ENCODE results near the gene PCLO. TPM values are rescaled to one million over a fixed set of nuclear protein-coding genes. Genes with fewer than 3 reads are reported as not detected.

The PCLO gene
- total and polyA plus RNA-seq, 2 of the 4 experiments (the other 2 are of a cell fraction), result under 0.01 to 0.05 TPM

GRCh38 chr7:83065714-83066113 lies 97.0 kb downstream of the PCLO start:
- no peaks in the 10 kb centered on the region for H3K9me1 ChIP-seq (ENCODE audit: insufficient read depth, low read length)

More at GRCh38 chr7:83065714-83066113, 97.0 kb downstream of the PCLO start:
- Histone ChIP-seq H3K18ac (ENCODE audit: low read depth, low read length) (no peak overlapping the region), H3K4me3 (ENCODE audit: insufficient read depth, low read depth, low read length) (no peak overlapping the region), H2AFZ (replicated peaks; ENCODE audit: low read length, poor library complexity) (no peak overlapping the region), H4K8ac (ENCODE audit: low read depth in 2 of 2, low read length in 2 of 2) (no peak overlapping the region), H2BK120ac (ENCODE audit: low read depth, low read length) (no peak overlapping the region), H3K36me3 (ENCODE audit: control insufficient read depth, insufficient read depth, low read length) (no peaks in the 10 kb centered on the region), H3K9me3 (ENCODE audit: control insufficient read depth, insufficient read depth, low read length) (no peaks in the 10 kb centered on the region), H3K9ac (ENCODE audit: low read depth, low read length) (no peak overlapping the region), H3K4me2 (ENCODE audit: low read depth, low read length) (no peak overlapping the region), H3K14ac (replicated peaks; ENCODE audit: low read depth, low read length) (no peak overlapping the region), H2BK20ac (ENCODE audit: low read depth, low read length) (no peak overlapping the region), H2BK15ac (ENCODE audit: low read depth, low read length) (no peak overlapping the region), H4K5ac (ENCODE audit: low read depth, low read length) (no peak overlapping the region), H3K4ac (ENCODE audit: low read depth, low read length) (no peak overlapping the region), H3K23ac (ENCODE audit: low read depth, low read length) (no peak overlapping the region), H3K79me1 (ENCODE audit: low read depth in 1 of 2, low read length in 2 of 2) (no peaks in the 10 kb centered on the region), H3K4me1 (ENCODE audit: control insufficient read depth, insufficient read depth, low read length) (no peaks in the 10 kb centered on the region), H3K56ac (ENCODE audit: extremely low read depth, insufficient read depth, low read length) (no peak overlapping the region), H2AK9ac (replicated peaks; ENCODE audit: low read depth, low read length, poor library complexity) (no peak overlapping the region), H3K27ac (ENCODE audit: insufficient read depth, low read length) (no peak overlapping the region), H3K27me3 (ENCODE audit: control insufficient read depth, insufficient read depth, low read length) (no peaks in the 10 kb centered on the region), H4K20me1 (ENCODE audit: insufficient read depth, low read length) (no peaks in the 10 kb centered on the region), H2BK5ac (ENCODE audit: low read depth, low read length, poor library complexity, severe bottlenecking) (no peak overlapping the region), H4K91ac (ENCODE audit: insufficient read depth, low read depth, low read length) (no peak overlapping the region), H2AK5ac (ENCODE audit: low read depth, low read length) (no peak overlapping the region)
- DNase-seq, result no peak
- dilution Hi-C loops (cut with HindIII; ENCODE audit: low sequenced_read_pairs, unreplicated experiment) (no loop called here), intact Hi-C loops (cut with micrococcal nuclease) (no loop called here), in situ Hi-C loops (cut with MboI; ENCODE audit: low sequenced_read_pairs) (no loop called here)
- CTCF ChIA-PET, result no interaction called here
- POLR2A ChIA-PET (ENCODE audit: unreplicated experiment), result no interaction called here
- TF ChIP-seq MAFK (IDR thresholded peaks at IDR 0.05; ENCODE audit: low read depth, low read length) (no peak), CEBPB (IDR thresholded peaks at IDR 0.05; ENCODE audit: low read depth, low read length) (no peak), POLR2A (IDR thresholded peaks at IDR 0.05; ENCODE audit: low read depth, low read length) (no peak), MAZ (IDR thresholded peaks at IDR 0.05; ENCODE audit: borderline replicate concordance, low read depth, low read length) (no peak), ELK1 (IDR thresholded peaks at IDR 0.05; ENCODE audit: borderline replicate concordance, low read depth, low read length) (no peak), FOS (IDR thresholded peaks at IDR 0.05; ENCODE audit: low read depth, low read length) (no peak), USF2 (IDR thresholded peaks at IDR 0.05; ENCODE audit: low read depth, low read length) (no peak), RCOR1 (IDR thresholded peaks at IDR 0.05; ENCODE audit: insufficient replicate concordance, low read length) (no peak), NFE2L2 (IDR thresholded peaks at IDR 0.05; ENCODE audit: low read depth, low read length) (no peak)
- no TSS peak for BruUV-seq (replicated peaks)
- no CpG with 5 or more reads among the region's 3 CpGs for WGBS, 2 experiments (ENCODE audit: extremely low coverage in 2 of 2, insufficient read length in 1 of 2)
- no peak for ATAC-seq (ENCODE audit: low read depth)
